ENCODE data around the gene DGLUCY.

The DGLUCY gene

DNA sequence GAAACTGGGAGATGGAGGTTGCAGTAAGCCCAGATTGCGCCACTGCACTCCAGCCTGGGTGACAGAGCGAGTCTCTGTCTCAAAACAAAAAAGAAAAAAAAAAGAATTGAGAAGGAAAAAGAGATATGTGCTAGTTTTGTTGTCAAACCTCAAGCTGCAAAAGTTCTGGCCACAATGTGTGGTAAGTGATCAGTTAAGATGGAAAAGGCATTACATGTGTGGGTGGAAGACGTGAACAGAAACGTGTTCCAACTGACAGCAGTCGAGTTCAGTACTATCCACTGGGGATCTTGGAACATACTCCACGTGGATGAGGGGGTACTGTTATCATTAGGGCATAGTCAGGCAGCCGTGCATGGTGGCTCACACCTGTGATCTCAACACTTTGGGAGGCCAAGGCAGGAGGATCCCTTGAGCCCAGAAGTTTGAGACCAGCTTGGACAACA lies 113.3 kb downstream of the DGLUCY start:
- H3K4me3 ChIP-seq = no peak overlapping the region
- H3K27ac ChIP-seq = no peak overlapping the region
- TF ChIP-seq, protein P1, sequence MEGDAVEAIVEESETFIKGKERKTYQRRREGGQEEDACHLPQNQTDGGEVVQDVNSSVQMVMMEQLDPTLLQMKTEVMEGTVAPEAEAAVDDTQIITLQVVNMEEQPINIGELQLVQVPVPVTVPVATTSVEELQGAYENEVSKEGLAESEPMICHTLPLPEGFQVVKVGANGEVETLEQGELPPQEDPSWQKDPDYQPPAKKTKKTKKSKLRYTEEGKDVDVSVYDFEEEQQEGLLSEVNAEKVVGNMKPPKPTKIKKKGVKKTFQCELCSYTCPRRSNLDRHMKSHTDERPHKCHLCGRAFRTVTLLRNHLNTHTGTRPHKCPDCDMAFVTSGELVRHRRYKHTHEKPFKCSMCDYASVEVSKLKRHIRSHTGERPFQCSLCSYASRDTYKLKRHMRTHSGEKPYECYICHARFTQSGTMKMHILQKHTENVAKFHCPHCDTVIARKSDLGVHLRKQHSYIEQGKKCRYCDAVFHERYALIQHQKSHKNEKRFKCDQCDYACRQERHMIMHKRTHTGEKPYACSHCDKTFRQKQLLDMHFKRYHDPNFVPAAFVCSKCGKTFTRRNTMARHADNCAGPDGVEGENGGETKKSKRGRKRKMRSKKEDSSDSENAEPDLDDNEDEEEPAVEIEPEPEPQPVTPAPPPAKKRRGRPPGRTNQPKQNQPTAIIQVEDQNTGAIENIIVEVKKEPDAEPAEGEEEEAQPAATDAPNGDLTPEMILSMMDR (IDR thresholded peaks at IDR 0.05) = no peak
- DNase-seq (ENCODE audit: low spot score) = no peak

DNA sequence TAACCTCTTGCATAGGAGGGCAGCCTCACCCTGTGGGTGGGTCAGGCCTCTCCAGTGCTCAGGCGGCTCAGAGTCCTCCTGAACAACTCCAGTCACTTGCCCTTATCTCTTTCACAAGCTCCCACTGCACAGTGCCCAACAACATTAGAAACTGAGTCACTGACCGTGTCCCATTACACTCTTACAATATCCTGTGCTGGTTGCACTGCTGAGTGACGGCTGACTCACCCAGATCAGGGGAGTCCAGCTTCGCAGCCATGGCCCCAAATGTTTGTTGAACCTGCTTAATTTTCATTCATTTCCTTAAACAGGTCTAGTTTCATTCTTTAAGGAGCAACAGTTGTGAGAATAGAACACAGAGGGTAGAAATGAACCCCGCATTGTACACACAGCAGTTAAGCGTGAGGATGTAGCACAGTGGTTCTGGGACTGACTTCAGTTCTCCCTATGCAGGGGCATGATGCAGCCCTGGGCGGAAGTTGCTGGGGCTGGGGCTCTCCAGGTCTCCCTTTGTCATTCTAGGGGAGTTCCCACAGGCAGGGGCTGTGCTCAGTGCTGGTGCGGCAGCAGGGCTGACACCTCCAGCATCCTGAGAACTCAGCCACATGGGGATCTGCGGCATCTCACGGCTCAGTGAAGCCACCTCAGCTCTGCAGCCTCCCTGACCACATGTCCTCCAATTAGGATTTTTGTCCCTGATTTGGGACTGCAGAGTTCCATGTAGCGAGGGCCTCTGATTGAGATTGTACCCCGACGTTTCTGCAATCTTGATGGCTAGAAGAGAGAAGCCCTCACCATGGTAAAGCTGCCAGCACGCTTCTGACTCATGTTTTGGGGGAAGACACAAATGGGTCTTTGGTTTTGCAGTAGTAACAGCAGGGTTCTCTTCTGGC lies 114.5 kb downstream of the DGLUCY start:
- no peak overlapping the region for H3K27ac ChIP-seq
- H3K4me3 ChIP-seq = no peak overlapping the region
- DNase-seq (ENCODE audit: low spot score) = no peak
- TF ChIP-seq, protein P1 (IDR thresholded peaks at IDR 0.05) = no peak

DNA sequence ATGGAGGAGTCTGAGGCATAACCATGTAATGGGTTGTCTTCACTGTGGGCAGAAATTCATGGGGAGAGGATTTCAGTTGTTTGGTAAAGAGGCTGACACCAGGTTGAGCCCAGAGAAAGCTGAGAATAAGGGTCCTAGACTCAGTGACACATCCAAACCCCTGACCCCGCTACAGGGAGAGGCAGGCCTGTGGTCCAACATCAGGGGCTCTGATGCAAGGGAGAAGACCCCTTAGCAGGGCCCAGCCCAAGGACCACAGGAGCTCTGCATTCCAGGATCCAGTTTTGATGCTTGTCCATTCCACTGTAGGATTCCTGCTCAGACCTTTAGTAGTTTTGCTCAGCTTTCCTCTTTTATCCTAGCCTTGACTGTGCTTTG lies 115.1 kb downstream of the DGLUCY start:
- no peak for DNase-seq (ENCODE audit: low spot score)
- Histone ChIP-seq H3K4me3 (no peak overlapping the region), H3K27ac (no peak overlapping the region)
- TF ChIP-seq, protein P1 (IDR thresholded peaks at IDR 0.05) = no peak

DNA sequence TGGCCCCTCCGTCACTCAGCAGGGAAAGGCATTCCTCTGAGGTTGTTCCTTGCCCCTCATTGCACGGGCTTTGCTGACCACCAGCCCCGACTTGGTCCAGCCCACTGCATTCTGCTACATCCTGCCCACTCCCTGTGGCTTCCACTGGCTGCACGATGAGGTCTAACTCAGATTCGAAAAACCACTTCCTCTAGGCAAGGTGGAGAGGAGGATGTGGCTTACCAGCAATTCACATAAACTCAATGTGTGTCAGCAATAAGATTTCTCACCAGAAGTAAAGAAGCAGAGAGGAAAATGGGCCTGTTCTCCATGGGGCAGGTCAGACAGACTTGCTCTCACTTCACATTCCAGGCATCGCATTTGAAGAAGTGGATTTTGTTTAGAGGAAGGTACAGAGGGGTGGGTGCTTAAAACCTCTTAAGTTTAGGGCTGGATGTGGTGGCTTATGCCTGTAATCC lies 115.9 kb downstream of the DGLUCY start:
- TF ChIP-seq, protein P1 (IDR thresholded peaks at IDR 0.05) = no peak
- Histone ChIP-seq H3K27ac (no peak overlapping the region), H3K4me3 (no peak overlapping the region)
- DNase-seq (ENCODE audit: low spot score) = no peak

DNA sequence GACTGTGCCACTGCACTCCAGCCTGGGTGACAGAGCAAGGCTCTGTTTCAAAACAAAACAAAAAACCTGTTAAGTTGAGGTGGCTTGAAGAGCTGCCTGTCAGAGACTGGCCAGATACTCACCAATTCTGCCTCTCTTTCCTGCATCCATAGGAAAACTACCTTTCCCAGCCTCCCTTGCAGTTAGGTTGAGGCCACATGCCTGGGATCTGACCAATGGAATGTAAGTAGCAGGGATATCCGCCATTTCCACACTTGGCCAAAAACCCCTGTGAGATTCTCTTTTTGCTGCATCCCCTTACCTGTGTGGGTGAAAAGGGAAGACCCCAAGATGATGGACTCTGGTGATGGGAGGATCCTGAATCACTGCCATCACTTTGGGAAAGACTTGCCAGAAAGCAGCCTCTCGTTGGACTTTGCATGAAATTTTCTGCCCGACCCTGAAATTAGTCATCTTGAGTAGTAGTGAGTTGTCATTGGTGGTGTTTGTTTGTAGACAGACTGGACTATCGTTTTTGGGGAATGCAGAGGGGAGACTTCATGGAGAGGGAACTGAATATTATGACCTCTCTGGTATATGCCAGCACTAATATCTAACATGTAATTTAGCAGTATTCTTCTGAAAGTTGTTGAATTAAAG lies 116.6 kb downstream of the DGLUCY start:
- peak overlapping the region in 1 of 2 donors; percentile 28 for H3K27ac ChIP-seq
- no peak overlapping the region for H3K4me3 ChIP-seq
- no peak for DNase-seq (ENCODE audit: low spot score)
- TF ChIP-seq, protein P1 (IDR thresholded peaks at IDR 0.05) = no peak

DNA sequence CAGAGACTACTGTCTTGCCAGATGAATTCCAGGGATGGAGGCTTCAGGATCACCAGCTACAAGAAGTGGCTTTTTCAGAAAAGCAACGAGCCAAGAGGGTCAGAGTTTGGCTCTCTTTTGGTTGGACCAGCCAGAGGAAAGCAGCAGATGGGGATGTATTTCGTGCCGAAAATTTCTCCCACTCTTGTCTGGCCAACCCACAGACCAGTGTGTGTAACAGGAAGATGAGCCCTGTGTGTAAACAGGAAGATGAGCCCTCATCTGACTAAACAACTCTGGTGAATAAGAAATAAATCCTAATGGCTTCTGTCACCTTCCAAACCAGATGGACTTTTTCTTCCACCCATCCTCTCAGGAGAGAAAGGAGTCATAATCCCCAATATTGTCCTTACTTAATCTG lies 117.6 kb downstream of the DGLUCY start:
- TF ChIP-seq, protein P1 (IDR thresholded peaks at IDR 0.05) = no peak
- no peak overlapping the region for H3K27ac ChIP-seq
- H3K4me3 ChIP-seq = no peak overlapping the region
- no peak for DNase-seq (ENCODE audit: low spot score)

Data from coronary artery (tissue), 2 donors.